Measurements from ENCODE around the gene TERF2IP.

- TF ChIP-seq EZH2 (IDR thresholded peaks at IDR 0.05; ENCODE audit: low read depth): no peak
- no peak for TF ChIP-seq CTCF (conservative IDR thresholded peaks at IDR 0.05)
These were observed 54.7 kb downstream of the TERF2IP start for GRCh38 chr16:75702242-75702641.
